H1 (cell line): ENCODE results near the gene CLCA1.
A peak's percentile ranks its signal among the peaks of the same experiment; 100 is the strongest.

Experiments used
- CTCF ChIP-seq, 3 experiments: IDR thresholded peaks; 1 replicate in 2 of 3; 2 replicates in 1 of 3; pipeline versions ENCODE4 v1.5.1 to v1.6.1; 2011; ENCODE audit warnings: low read length in 3 of 3, mild to moderate bottlenecking in 3 of 3, inconsistent platforms in 2 of 3, low read depth in 1 of 3, moderate library complexity in 1 of 3; ENCODE audit not compliant: insufficient read depth in 1 of 3; ENCODE audit errors: control extremely low read depth in 1 of 3
- SAP30 ChIP-seq: fragments of 300-600 bp; sonication (generic); IDR thresholded peaks from 2 replicates; pipeline ENCODE4 v1.7.1; 2012; ENCODE audit warnings: low read length, moderate library complexity, mild to moderate bottlenecking, inconsistent platforms; ENCODE audit not compliant: insufficient read depth, insufficient replicate concordance

- TF ChIP-seq CTCF (IDR thresholded peaks at IDR 0.05; ENCODE audit: control extremely low read depth in 1 of 3, insufficient read depth in 1 of 3, low read depth in 1 of 3, low read length in 3 of 3) (peak in 2 of 3 experiments; percentile 64 to 99; a peak in 3 of 4 replicates), SAP30 (no peak)
These were observed 31.4 kb downstream of the CLCA1 start for GRCh38 chr1:86499987-86500593.
